OCI-LY7 (cell line): ENCODE data around the gene VTI1A. TPM values are rescaled to one million over a fixed set of nuclear protein-coding genes. Genes with fewer than 3 reads are reported as not detected.

Experiments
- BruUV-seq: library from RNA; stranded (reverse); fragments of 400-500 nt; replicated peaks from 2 replicates; lab custom pipeline; 2021; lab: Mats Ljungman, UMichigan
- CTCF ChIA-PET: fragments of 300-600 bp; sonication (Branson Sonifier 250); formaldehyde crosslinking; loops from one replicate; lab custom pipeline; 2022; ENCODE audit warnings: antibody characterized with exemption; ENCODE audit not compliant: unreplicated experiment; lab: Charles Lee
- POLR2A ChIA-PET: fragments of 300-600 bp; sonication (Branson Sonifier 250); formaldehyde crosslinking; loops from one replicate; lab custom pipeline; 2022; ENCODE audit warnings: antibody characterized with exemption; lab: Charles Lee
- DNase-seq: peaks from one replicate; pipeline ENCODE4 v3.0.0-alpha.2; 2015; ENCODE audit warnings: low spot score
- H2AFZ ChIP-seq: fragments of 200-600 bp; sonication (generic), shearing (Covaris generic); 2 replicates; pipeline ENCODE4 v1.6.1; 2014; ENCODE audit warnings: mild to moderate bottlenecking, antibody characterized with exemption, low read length, moderate library complexity
- H3K27ac ChIP-seq: fragments of 200-600 bp; sonication (generic); 2 replicates; pipeline ENCODE4 v1.5.1; 2014; ENCODE audit warnings: mixed run types, low read depth, mild to moderate bottlenecking, moderate library complexity, low read length, inconsistent platforms; ENCODE audit not compliant: poor library complexity, severe bottlenecking
- H3K36me3 ChIP-seq: fragments of 200-600 bp; sonication (generic); 2 replicates; pipeline ENCODE4 v1.6.1; 2014; ENCODE audit warnings: mild to moderate bottlenecking, antibody characterized with exemption, low read length, moderate library complexity, mixed read lengths; ENCODE audit not compliant: insufficient read depth
- H3K4me1 ChIP-seq: fragments of 200-600 bp; sonication (generic); 2 replicates; pipeline ENCODE4 v1.5.1; 2014; ENCODE audit warnings: mild to moderate bottlenecking, low read length; ENCODE audit not compliant: insufficient read depth, poor library complexity, severe bottlenecking
- H3K4me2 ChIP-seq: fragments of 200-600 bp; sonication (generic); 2 replicates; pipeline ENCODE4 v1.6.1; 2014; ENCODE audit warnings: mild to moderate bottlenecking, low read length
- H3K4me3 ChIP-seq: fragments of 200-600 bp; sonication (generic); 2 replicates; pipeline ENCODE4 v1.5.1; 2014; ENCODE audit warnings: mild to moderate bottlenecking, low read depth, low read length; ENCODE audit not compliant: poor library complexity, severe bottlenecking
- H3K79me2 ChIP-seq: fragments of 200-600 bp; sonication (generic); 2 replicates; pipeline ENCODE4 v1.6.1; 2016; ENCODE audit warnings: low read depth, mild to moderate bottlenecking, low read length, moderate library complexity, mixed read lengths; ENCODE audit not compliant: insufficient read depth
- H3K9me2 ChIP-seq: fragments of 200-600 bp; sonication (generic); 2 replicates; pipeline ENCODE4 v1.6.1; 2016; ENCODE audit warnings: mild to moderate bottlenecking, low read length, mixed read lengths; ENCODE audit not compliant: insufficient read depth
- H3K9me3 ChIP-seq: fragments of 200-600 bp; sonication (generic); 2 replicates; pipeline ENCODE4 v1.6.1; 2014; ENCODE audit warnings: mild to moderate bottlenecking, mixed run types, low read length, mixed read lengths
- H4K20me1 ChIP-seq: fragments of 200-600 bp; sonication (generic); 2 replicates; pipeline ENCODE4 v1.6.1; 2014; ENCODE audit warnings: mild to moderate bottlenecking, antibody characterized with exemption, low read length, moderate library complexity, mixed read lengths; ENCODE audit not compliant: insufficient read depth
- CTCF ChIP-seq: fragments of 200-600 bp; sonication (generic); conservative IDR thresholded peaks from 2 replicates; pipeline ENCODE4 v1.5.1; 2014; ENCODE audit warnings: mild to moderate bottlenecking, antibody characterized with exemption, low read length, moderate library complexity, mixed read lengths
- EZH2phosphoT487 ChIP-seq: fragments of 200-600 bp; sonication (generic); IDR thresholded peaks from 2 replicates; pipeline ENCODE4 v1.6.1; 2018; ENCODE audit warnings: low read depth, borderline replicate concordance, mild to moderate bottlenecking, mixed run types, antibody characterized with exemption, low read length, moderate library complexity, mixed read lengths
- intact Hi-C: fragments of 100-400 bp; cut with micrococcal nuclease; formaldehyde crosslinking; loops from one replicate; pipeline ENCODE4 v1.10.0; 2022; ENCODE audit not compliant: unreplicated experiment
- total RNA-seq, 2 experiments: library from RNA; depleted of rRNA in 1 of 2; stranded (reverse); fragments of >200 nt in 1 of 2; shearing (Covaris generic) in 1 of 2; gene quantifications; 2 replicates each; pipeline ENCODE4 v1.2.3, GENCODE V29; 2014 to 2022

VTI1A gene
- total RNA-seq, 2 experiments from 2014 or later, result 39.4 to 45.2 TPM

- Histone ChIP-seq H3K27ac (no peak overlapping the region), H3K4me1 (no peaks in the 10 kb centered on the region), H3K4me3 (no peak overlapping the region), H4K20me1 (no peaks in the 10 kb centered on the region), H3K9me2 (no peaks in the 10 kb centered on the region), H3K79me2 (no peaks in the 10 kb centered on the region), H3K4me2 (no peak overlapping the region), H3K9me3 (no peaks in the 10 kb centered on the region), H3K36me3 (no peaks in the 10 kb centered on the region), H2AFZ (no peak overlapping the region)
- ChIA-PET CTCF (no interaction called here), POLR2A (interaction anchor here (0.7 kb wide), 2 partner anchors 30 to 470 kb away, joined by 3 to 4 read pairs; no protein-coding TSS in a partner anchor)
- TF ChIP-seq EZH2phosphoT487 (no peak), CTCF (no peak)
- DNase-seq, result no peak
- BruUV-seq, result no TSS peak
- intact Hi-C loops, result no loop called here
Observed at GRCh38 chr10:112510384-112510783, 63.4 kb downstream of the VTI1A start.

GRCh38 chr10:112512294-112512693 lies 65.3 kb downstream of the VTI1A start:
- BruUV-seq, result no TSS peak
- no peaks in the 10 kb centered on the region for H3K9me2 ChIP-seq
- no peak overlapping the region for H3K4me3 ChIP-seq
- H2AFZ ChIP-seq, result no peak overlapping the region
- H3K27ac ChIP-seq, result no peak overlapping the region
- no peaks in the 10 kb centered on the region for H3K36me3 ChIP-seq
- no peaks in the 10 kb centered on the region for H4K20me1 ChIP-seq
- no peaks in the 10 kb centered on the region for H3K9me3 ChIP-seq
- POLR2A ChIA-PET, result interaction anchor here (0.7 kb wide), 1 partner anchor 11 kb away, joined by 3 read pairs; no protein-coding TSS in a partner anchor
- CTCF ChIA-PET, result no interaction called here
- intact Hi-C loops, result no loop called here
- no peak overlapping the region for H3K4me2 ChIP-seq
- DNase-seq, result no peak
- no peaks in the 10 kb centered on the region for H3K4me1 ChIP-seq
- no peak for TF ChIP-seq CTCF
- no peak for TF ChIP-seq EZH2phosphoT487
- no peaks in the 10 kb centered on the region for H3K79me2 ChIP-seq

- no peak for DNase-seq
- no peaks in the 10 kb centered on the region for H3K4me1 ChIP-seq
- no TSS peak for BruUV-seq
- H3K9me2 ChIP-seq, result no peaks in the 10 kb centered on the region
- H3K9me3 ChIP-seq, result no peaks in the 10 kb centered on the region
- H3K27ac ChIP-seq, result no peak overlapping the region
- TF ChIP-seq CTCF, result no peak
- TF ChIP-seq EZH2phosphoT487, result no peak
- POLR2A ChIA-PET, result interaction anchor here (0.5 to 1.1 kb wide), 2 partner anchors 18 to 43 kb away, joined by 3 read pairs; no protein-coding TSS in a partner anchor
- H3K36me3 ChIP-seq, result no peaks in the 10 kb centered on the region
- no peaks in the 10 kb centered on the region for H3K79me2 ChIP-seq
- H2AFZ ChIP-seq, result no peak overlapping the region
- H3K4me3 ChIP-seq, result no peak overlapping the region
- intact Hi-C loops, result no loop called here
- no peaks in the 10 kb centered on the region for H4K20me1 ChIP-seq
- CTCF ChIA-PET, result no interaction called here
- H3K4me2 ChIP-seq, result no peak overlapping the region
Observed at GRCh38 chr10:112515126-112515525, 68.1 kb downstream of the VTI1A start.
